Fibroblast of lung (primary cell): ENCODE data around the gene HTR1D. TPM values are rescaled to one million over a fixed set of nuclear protein-coding genes. Genes with fewer than 3 reads are reported as not detected.

Experiments used
- DNase-seq, 2 donors: peaks; one replicate each; pipeline versions ENCODE4 v3.0.0 to v3.0.0-alpha.2; 2010; ENCODE audit warnings: low read depth in 2 of 2
- H2AFZ ChIP-seq: 2 replicates; pipeline ENCODE4 v1.5.1; 2012; ENCODE audit warnings: low read length, control low read depth, inconsistent platforms
- H3K27ac ChIP-seq: 2 replicates; pipeline ENCODE4 v1.5.1; 2011; ENCODE audit warnings: low read length, control low read depth; ENCODE audit not compliant: insufficient read depth
- H3K27me3 ChIP-seq: 2 replicates; pipeline ENCODE4 v1.5.1; 2011; ENCODE audit warnings: mild to moderate bottlenecking, low read length; ENCODE audit not compliant: control insufficient read depth, insufficient read depth
- H3K36me3 ChIP-seq: 2 replicates; pipeline ENCODE4 v1.5.1; 2011; ENCODE audit warnings: low read length; ENCODE audit not compliant: control insufficient read depth, insufficient read depth
- H3K4me1 ChIP-seq: 2 replicates; pipeline ENCODE4 v1.5.1; 2011; ENCODE audit warnings: low read length; ENCODE audit not compliant: control insufficient read depth, insufficient read depth; ENCODE audit errors: extremely low read depth
- H3K4me2 ChIP-seq: 2 replicates; pipeline ENCODE4 v1.5.1; 2011; ENCODE audit warnings: low read length, control low read depth; ENCODE audit not compliant: insufficient read depth; ENCODE audit errors: extremely low read depth
- H3K4me3 ChIP-seq, 4 experiments: fragments of 200-600 bp in 1 of 4; sonication (generic) in 1 of 4; replicated peaks in 1 of 4; 2 replicates each; pipeline ENCODE4 v1.5.1; 2011 to 2016; ENCODE audit warnings: low read length in 4 of 4, low read depth in 3 of 4, mild to moderate bottlenecking in 3 of 4, control low read depth in 2 of 4, inconsistent platforms in 1 of 4, mixed read lengths in 1 of 4; ENCODE audit not compliant: insufficient read depth in 1 of 4; ENCODE audit errors: control extremely low read depth in 1 of 4
- H3K79me2 ChIP-seq: 2 replicates; pipeline ENCODE4 v1.5.1; 2012; ENCODE audit warnings: mild to moderate bottlenecking, low read length, inconsistent platforms; ENCODE audit not compliant: control insufficient read depth, insufficient read depth
- H3K9ac ChIP-seq: 2 replicates; pipeline ENCODE4 v1.5.1; 2011; ENCODE audit warnings: mild to moderate bottlenecking, low read length, control low read depth; ENCODE audit not compliant: insufficient read depth
- H3K9me3 ChIP-seq: 2 replicates; pipeline ENCODE4 v1.5.1; 2012; ENCODE audit warnings: low read depth, low read length; ENCODE audit not compliant: control insufficient read depth, insufficient read depth
- H4K20me1 ChIP-seq: 2 replicates; pipeline ENCODE4 v1.5.1; 2011; ENCODE audit warnings: low read length; ENCODE audit not compliant: control insufficient read depth, insufficient read depth; ENCODE audit errors: extremely low read depth
- CTCF ChIP-seq, 2 donors: IDR thresholded peaks in 1 of 2; conservative IDR thresholded peaks in 1 of 2; 1 replicate in 1 of 2; 2 replicates in 1 of 2; pipeline ENCODE4 v1.5.1; 2011 to 2012; ENCODE audit warnings: low read length in 2 of 2, control low read depth in 1 of 2, inconsistent platforms in 1 of 2, low read depth in 1 of 2, mild to moderate bottlenecking in 1 of 2
- EZH2 ChIP-seq: IDR thresholded peaks from 2 replicates; pipeline ENCODE4 v1.5.1; 2012; ENCODE audit warnings: low read length, control low read depth, mild to moderate bottlenecking; ENCODE audit errors: missing control alignments
- polyA plus RNA-seq, 2 donors: library from polyadenylated mRNA; depleted of rRNA in 1 of 2; stranded (reverse) in 1 of 2; unstranded in 1 of 2; fragments of >200 nt; gene quantifications; 2 replicates each; pipeline ENCODE4 v1.2.1, GENCODE V29; 2011 to 2012; ENCODE audit warnings: missing spikeins in 1 of 2
- total RNA-seq: library from RNA; depleted of rRNA; stranded (reverse); fragments of >200 nt; gene quantifications from 2 replicates; pipeline ENCODE4 v1.2.1, GENCODE V29; 2014

Gene HTR1D
- total and polyA plus RNA-seq, 2 donors (not counting 1 experiment from before 2014, with no cell fraction given), result not detected

GRCh38 chr1:23174426-23175110 lies 42.7 kb downstream of the HTR1D start:
- Histone ChIP-seq H3K36me3 (no peaks in the 10 kb centered on the region), H2AFZ (no peak overlapping the region)

GRCh38 chr1:23171181-23171755 lies 46.0 kb downstream of the HTR1D start:
- Histone ChIP-seq H3K27ac (no peak overlapping the region), H3K4me1 (peaks cover 13% of the 10 kb centered on the region), H3K4me3 (no peak overlapping the region), H3K9ac (no peak overlapping the region), H3K36me3 (no peaks in the 10 kb centered on the region), H2AFZ (no peak overlapping the region), H3K27me3 (no peaks in the 10 kb centered on the region), H3K9me3 (no peaks in the 10 kb centered on the region), H3K4me2 (no peak overlapping the region), H4K20me1 (no peaks in the 10 kb centered on the region), H3K79me2 (peaks cover 14% of the 10 kb centered on the region)
- no peak for DNase-seq
- TF ChIP-seq CTCF (conservative IDR thresholded peaks at IDR 0.05 in 1 of 2, IDR thresholded peaks at IDR 0.05 in 1 of 2; ENCODE audit: low read depth in 1 of 2, low read length in 2 of 2), result no peak
- no peak for TF ChIP-seq EZH2

More at GRCh38 chr1:23174426-23175110, 42.7 kb downstream of the HTR1D start:
- H3K4me1 ChIP-seq, result peaks cover 12% of the 10 kb centered on the region
- no peaks in the 10 kb centered on the region for H3K79me2 ChIP-seq
- no peak overlapping the region for H3K9ac ChIP-seq
- no peak overlapping the region for H3K27ac ChIP-seq
- TF ChIP-seq CTCF (conservative IDR thresholded peaks at IDR 0.05 in 1 of 2, IDR thresholded peaks at IDR 0.05 in 1 of 2; ENCODE audit: low read depth in 1 of 2, low read length in 2 of 2) (no peak), EZH2 (no peak)
- H3K9me3 ChIP-seq, result no peaks in the 10 kb centered on the region
- H3K4me2 ChIP-seq, result no peak overlapping the region
- no peak for DNase-seq
- H3K27me3 ChIP-seq, result no peaks in the 10 kb centered on the region
- H3K4me3 ChIP-seq, result no peak overlapping the region
- H4K20me1 ChIP-seq, result no peaks in the 10 kb centered on the region

- Histone ChIP-seq H4K20me1 (no peaks in the 10 kb centered on the region), H3K4me2 (peak overlapping the region; percentile 62), H3K36me3 (no peaks in the 10 kb centered on the region), H3K9me3 (no peaks in the 10 kb centered on the region), H3K4me1 (peaks cover 13% of the 10 kb centered on the region), H3K9ac (no peak overlapping the region), H3K27me3 (no peaks in the 10 kb centered on the region), H2AFZ (peak overlapping the region; percentile 45), H3K27ac (peak overlapping the region; percentile 90), H3K4me3 (no peak overlapping the region), H3K79me2 (peaks cover 28% of the 10 kb centered on the region)
- peak; percentile 70 to 74 for DNase-seq
- TF ChIP-seq EZH2 (no peak), CTCF (conservative IDR thresholded peaks at IDR 0.05 in 1 of 2, IDR thresholded peaks at IDR 0.05 in 1 of 2; ENCODE audit: low read depth in 1 of 2, low read length in 2 of 2) (no peak)
These were observed 47.5 kb downstream of the HTR1D start for GRCh38 chr1:23169727-23170335.
